ENCODE data around the gene SLC35B2.

DNA sequence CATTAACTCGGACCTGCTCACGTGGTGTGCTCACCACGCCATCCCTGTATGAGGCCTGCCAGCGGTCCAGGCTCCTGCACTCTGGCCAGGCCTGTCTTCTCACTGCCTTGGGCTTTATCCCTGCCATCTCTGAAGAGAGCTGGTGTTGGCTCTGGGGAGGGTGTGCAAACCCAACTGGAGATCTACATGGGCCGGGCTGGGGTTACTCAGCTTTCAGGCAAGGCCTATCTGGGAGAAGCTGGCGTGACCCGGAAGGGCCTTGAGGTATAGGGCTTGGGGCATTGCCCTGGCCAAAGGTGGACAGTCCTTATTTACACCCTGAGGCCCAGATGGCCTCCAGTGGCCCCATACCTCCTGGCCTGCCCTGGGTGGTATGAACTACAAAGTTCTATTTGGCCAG, 28.9 kb downstream of the SLC35B2 start:
- TF ChIP-seq CTCF (IDR thresholded peaks at IDR 0.05): no peak
- no peak for TF ChIP-seq REST (IDR thresholded peaks at IDR 0.05; ENCODE audit: insufficient read depth in 1 of 2, low read depth in 2 of 2, low read length in 1 of 2)
- no peak for TF ChIP-seq SIN3A (IDR thresholded peaks at IDR 0.05; ENCODE audit: borderline replicate concordance, insufficient read depth, low read depth, low read length)
- no peak for TF ChIP-seq POLR2AphosphoS5 (IDR thresholded peaks at IDR 0.05; ENCODE audit: low read depth, low read length)

Data from Panc1 (cell line).